OCI-LY7 (cell line): ENCODE measurements around the gene SLC5A10.

ENCODE experiments used
- EZH2phosphoT487 ChIP-seq: fragments of 200-600 bp; sonication (generic); IDR thresholded peaks from 2 replicates; pipeline ENCODE4 v1.6.1; 2018; ENCODE audit warnings: low read depth, borderline replicate concordance, mild to moderate bottlenecking, mixed run types, antibody characterized with exemption, low read length, moderate library complexity, mixed read lengths
- TF ChIP-seq, protein P1 (sequence below): fragments of 200-600 bp; sonication (generic); conservative IDR thresholded peaks from 2 replicates; pipeline ENCODE4 v1.5.1; 2014; ENCODE audit warnings: mild to moderate bottlenecking, antibody characterized with exemption, low read length, moderate library complexity, mixed read lengths

- TF ChIP-seq, protein P1, sequence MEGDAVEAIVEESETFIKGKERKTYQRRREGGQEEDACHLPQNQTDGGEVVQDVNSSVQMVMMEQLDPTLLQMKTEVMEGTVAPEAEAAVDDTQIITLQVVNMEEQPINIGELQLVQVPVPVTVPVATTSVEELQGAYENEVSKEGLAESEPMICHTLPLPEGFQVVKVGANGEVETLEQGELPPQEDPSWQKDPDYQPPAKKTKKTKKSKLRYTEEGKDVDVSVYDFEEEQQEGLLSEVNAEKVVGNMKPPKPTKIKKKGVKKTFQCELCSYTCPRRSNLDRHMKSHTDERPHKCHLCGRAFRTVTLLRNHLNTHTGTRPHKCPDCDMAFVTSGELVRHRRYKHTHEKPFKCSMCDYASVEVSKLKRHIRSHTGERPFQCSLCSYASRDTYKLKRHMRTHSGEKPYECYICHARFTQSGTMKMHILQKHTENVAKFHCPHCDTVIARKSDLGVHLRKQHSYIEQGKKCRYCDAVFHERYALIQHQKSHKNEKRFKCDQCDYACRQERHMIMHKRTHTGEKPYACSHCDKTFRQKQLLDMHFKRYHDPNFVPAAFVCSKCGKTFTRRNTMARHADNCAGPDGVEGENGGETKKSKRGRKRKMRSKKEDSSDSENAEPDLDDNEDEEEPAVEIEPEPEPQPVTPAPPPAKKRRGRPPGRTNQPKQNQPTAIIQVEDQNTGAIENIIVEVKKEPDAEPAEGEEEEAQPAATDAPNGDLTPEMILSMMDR = no peak
- no peak for TF ChIP-seq EZH2phosphoT487
These were observed 64.9 kb downstream of the SLC5A10 start for GRCh38 chr17:19016881-19017280.
